ENCODE measurements around the gene ZNF207. TPM values are rescaled to one million over a fixed set of nuclear protein-coding genes. Genes with fewer than 3 reads are reported as not detected.
"Not testable (repeated sequence)": the region's sequence is repeated elsewhere in the genome, so short reads cannot be mapped to it uniquely, and the experiment has no call there.

The ZNF207 gene
- polyA plus RNA-seq (ENCODE audit: insufficient read length in 12 of 12): 100 to 1,000 TPM in 10 of 12 donors, 10 to 100 TPM in 2; 39.6 to 189 (median 131) TPM
- long read RNA-seq, donor 1, full-length matches to known transcripts: 28 of 90 reads
- long read RNA-seq, donor 1, partial matches to known transcripts: 62 of 90 reads
- long read RNA-seq, donor 1, other reads (novel, unspliced or antisense): 0 of 90 reads
- long read RNA-seq, donor 2, full-length matches to known transcripts: 43 of 82 reads
- long read RNA-seq, donor 2, partial matches to known transcripts: 39 of 82 reads
- long read RNA-seq, donor 2, other reads (novel, unspliced or antisense): 0 of 82 reads
- long read RNA-seq, donor 3, full-length matches to known transcripts: 21 of 36 reads
- long read RNA-seq, donor 3, partial matches to known transcripts: 15 of 36 reads
- long read RNA-seq, donor 3, other reads (novel, unspliced or antisense): 0 of 36 reads
- long read RNA-seq, donor 4, full-length matches to known transcripts: 11 of 24 reads
- long read RNA-seq, donor 4, partial matches to known transcripts: 13 of 24 reads
- long read RNA-seq, donor 4, other reads (novel, unspliced or antisense): 0 of 24 reads
- long read RNA-seq, donor 5, full-length matches to known transcripts: 38 of 62 reads
- long read RNA-seq, donor 5, partial matches to known transcripts: 24 of 62 reads
- long read RNA-seq, donor 5, other reads (novel, unspliced or antisense): 0 of 62 reads
- long read RNA-seq, donor 6, full-length matches to known transcripts: 24 of 45 reads
- long read RNA-seq, donor 6, partial matches to known transcripts: 21 of 45 reads
- long read RNA-seq, donor 6, other reads (novel, unspliced or antisense): 0 of 45 reads
- long read RNA-seq, donor 7, full-length matches to known transcripts: 18 of 32 reads
- long read RNA-seq, donor 7, partial matches to known transcripts: 14 of 32 reads
- long read RNA-seq, donor 7, other reads (novel, unspliced or antisense): 0 of 32 reads
- long read RNA-seq, donor 8, full-length matches to known transcripts: 32 of 42 reads
- long read RNA-seq, donor 8, partial matches to known transcripts: 10 of 42 reads
- long read RNA-seq, donor 8, other reads (novel, unspliced or antisense): 0 of 42 reads
- long read RNA-seq, donor 9, full-length matches to known transcripts: 9 of 15 reads
- long read RNA-seq, donor 9, partial matches to known transcripts: 6 of 15 reads
- long read RNA-seq, donor 9, other reads (novel, unspliced or antisense): 0 of 15 reads
- long read RNA-seq, donor 10, full-length matches to known transcripts: 25 of 40 reads
- long read RNA-seq, donor 10, partial matches to known transcripts: 15 of 40 reads
- long read RNA-seq, donor 10, other reads (novel, unspliced or antisense): 0 of 40 reads
- long read RNA-seq, donor 11, full-length matches to known transcripts: 38 of 67 reads
- long read RNA-seq, donor 11, partial matches to known transcripts: 29 of 67 reads
- long read RNA-seq, donor 11, other reads (novel, unspliced or antisense): 0 of 67 reads

DNA sequence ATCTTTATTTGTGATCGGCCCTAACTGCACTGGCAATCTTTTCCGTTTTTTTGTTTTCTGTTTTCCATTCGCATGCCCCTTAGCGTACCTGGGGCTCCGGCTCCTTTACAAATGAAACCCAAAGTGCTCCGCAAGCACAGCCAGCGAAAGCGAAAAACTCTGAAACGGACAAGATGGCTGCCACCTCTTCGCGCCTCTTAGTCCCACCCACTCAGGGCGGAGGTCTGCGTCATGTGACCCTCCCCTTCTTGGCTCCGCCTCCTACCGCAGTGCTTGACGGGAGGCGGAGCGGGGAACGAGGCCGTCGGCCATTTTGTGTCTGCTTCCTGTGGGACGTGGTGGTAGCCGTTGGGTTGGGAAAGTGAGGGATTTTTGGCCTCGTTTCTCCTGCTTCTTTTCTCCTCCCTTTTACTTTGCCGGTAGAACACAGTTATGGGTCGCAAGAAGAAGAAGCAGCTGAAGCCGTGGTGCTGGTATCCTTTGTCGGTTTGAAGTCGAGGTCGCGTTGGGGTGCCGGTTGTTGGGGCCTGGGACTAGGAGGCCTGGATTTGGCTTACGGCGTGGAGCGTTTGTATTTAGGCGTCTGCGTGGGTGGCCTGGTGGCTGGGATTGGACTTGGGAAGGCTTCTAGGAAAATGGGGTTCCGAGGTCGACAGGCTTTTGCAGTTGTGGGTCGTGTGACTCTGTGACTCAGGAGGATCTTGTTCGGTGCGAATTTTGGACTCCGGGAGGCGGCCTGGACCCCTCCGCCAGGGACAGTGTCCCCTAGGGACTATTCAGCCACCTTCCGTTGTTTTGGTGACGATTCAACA is at the start of gene ZNF207:
Gene ZNF207 (plus strand): TSS at position 304 of the 812 bp plus-strand sequence. CDS start 129 bp downstream, at position 433.
- peak; percentile 98 for DNase-seq

DNA sequence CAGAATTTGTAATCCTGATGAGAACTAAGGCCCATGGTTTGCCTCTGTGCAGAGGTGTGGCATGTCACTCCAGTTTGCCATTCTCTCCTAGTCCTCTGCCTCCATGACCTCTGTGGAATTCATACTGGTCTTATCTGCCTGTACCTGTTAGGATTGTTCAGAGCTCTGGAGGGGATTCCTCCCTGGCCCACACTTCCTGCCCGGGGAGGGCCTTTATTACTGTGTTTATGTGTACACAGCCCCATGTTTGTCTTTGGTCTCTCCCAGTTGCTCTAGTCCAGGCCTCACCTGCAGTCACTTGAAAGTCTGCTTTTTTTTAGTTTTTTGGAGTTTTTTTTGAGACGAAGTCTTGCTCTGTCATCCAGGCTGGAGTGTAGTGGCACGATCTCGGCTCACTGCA is 47.9 kb upstream of the ZNF207 start:
- DNase-seq: no peak

DNA sequence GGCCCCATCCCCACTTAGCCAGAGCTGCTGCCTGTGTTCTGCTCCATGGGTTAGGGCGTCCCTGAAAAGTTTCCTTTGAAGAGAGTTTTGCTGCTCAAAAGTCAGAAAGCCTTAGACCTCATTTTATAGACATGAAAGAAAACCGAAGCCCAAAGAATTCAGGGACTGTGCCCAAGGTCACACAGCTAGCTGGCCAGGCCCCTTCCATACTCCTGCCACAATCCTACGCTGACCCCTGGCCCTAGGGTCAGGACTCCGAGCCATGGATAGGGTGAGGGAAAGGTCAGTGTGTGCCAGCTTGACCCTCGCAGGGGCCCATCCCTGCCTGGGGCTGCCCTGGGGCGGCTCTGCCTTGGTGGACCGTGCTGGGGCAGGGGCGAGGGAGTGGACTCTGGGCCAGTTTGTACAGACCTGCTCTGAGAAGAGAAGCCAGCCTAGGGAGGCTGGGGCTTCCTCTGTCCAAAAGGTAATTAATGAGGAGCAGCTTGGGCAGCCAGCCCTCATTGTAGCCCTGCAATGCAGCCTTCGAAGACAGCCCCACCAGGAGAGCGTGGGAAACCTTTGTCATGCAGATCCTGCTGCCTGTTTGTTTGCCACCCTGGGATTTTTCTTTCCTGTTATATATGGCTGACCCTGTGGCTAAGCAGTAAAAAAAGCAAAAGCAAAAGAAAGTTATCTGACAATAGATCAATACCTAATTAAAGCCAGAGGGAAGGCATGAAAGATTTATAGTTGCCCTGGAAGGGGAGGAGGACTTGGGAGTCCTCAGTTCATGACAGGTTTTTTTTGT is 46.9 kb upstream of the ZNF207 start:
- no peak for DNase-seq

DNA sequence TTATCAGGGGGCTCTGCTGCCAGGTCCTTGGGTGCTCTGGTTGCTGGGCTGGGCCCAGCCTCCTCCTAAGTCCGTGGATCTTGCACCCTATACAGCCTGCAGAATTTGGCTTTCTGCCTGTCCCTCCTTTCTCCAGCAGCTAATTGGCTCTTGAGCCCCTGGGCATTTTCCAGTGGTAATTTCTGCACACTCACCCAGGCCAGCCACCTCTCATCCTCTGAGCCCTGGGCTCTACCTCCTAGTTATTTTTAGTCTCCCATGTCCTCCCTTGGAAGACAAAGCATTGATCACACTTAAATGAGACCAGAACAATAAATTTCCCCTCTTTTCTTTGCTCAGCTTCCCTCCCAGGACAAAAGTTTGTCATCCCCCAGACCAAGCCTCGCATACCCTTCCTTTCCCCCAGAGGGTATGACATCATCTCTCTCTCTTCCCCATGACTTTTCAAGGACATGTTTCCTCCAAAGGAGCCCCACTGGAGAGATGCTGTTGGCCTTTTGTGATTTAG is 46.1 kb upstream of the ZNF207 start:
- DNase-seq: no peak

- no peak for DNase-seq
These were observed 44.9 kb upstream of the ZNF207 start for GRCh38 chr17:32305049-32305448.

GRCh38 chr17:32307658-32308057 is 42.3 kb upstream of the ZNF207 start:
- no peak for DNase-seq

DNA sequence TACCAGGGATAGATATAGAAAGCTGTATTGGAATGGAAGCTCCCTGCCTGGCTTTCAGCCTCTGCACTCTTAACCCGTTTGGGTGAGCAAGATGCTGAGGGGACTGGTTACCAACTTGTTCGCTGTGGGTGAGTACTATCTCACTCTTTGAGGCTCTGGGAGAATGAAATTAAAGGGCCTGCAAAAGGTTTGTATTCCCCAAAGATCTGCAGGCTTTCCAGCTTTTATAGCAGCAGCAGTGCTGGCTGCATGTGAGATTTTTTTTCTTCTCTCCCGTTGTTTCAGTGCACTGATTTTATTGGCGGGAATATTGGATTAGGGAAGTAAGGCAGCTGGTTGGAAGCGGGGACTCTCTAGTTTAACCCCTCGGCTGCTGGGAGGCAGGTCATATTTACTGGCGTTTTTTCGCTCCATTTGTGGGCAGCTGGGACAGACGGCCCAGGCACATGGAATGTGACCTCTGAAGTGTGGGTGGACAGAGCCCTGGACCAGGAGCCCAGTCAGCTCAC is 38.9 kb upstream of the ZNF207 start:
- DNase-seq: peak; percentile 61

DNA sequence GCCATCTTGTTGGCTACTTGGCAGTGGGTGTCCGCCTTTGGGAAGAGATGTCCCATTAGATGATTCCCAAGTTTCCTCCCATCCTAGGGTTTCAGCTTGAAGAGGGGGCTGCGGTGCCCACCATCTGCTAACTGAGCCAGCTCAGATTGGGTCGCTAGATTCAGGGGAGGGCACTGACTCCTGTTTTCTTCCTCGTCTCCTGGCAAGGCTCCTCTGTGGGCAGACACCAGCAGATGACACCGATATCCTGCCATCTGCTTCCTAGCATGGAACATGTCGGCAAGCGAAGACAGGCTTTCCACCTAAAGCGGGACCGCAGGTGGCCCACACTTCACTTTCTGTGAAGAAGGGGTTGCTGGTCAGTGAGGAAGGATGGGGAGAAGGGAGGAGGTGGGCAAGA is 35.3 kb upstream of the ZNF207 start:
- no peak for DNase-seq

DNA sequence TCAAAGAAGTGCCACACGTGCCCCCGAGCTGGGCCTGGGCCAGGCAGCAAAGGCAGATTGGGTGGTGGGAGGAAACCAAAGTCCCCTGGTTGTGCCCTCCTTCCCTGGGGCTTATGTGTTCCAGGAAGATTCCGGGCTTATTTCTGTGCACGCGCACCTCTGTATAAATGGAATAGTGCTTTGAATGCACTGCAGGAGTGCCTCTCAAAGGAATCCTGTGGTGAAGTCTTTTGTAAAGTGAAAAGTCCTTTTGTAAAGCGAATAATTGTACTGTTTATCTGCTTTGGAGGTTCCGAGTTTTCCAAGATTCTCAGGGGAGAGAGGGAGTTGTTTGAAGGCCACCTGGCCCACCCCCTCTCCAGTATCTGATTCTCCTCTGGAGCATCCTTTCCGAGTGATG is 34.8 kb upstream of the ZNF207 start:
- no peak for DNase-seq

- not testable (repeated sequence) for DNase-seq
These were observed 33.3 kb upstream of the ZNF207 start for GRCh38 chr17:32316653-32317052.

DNA sequence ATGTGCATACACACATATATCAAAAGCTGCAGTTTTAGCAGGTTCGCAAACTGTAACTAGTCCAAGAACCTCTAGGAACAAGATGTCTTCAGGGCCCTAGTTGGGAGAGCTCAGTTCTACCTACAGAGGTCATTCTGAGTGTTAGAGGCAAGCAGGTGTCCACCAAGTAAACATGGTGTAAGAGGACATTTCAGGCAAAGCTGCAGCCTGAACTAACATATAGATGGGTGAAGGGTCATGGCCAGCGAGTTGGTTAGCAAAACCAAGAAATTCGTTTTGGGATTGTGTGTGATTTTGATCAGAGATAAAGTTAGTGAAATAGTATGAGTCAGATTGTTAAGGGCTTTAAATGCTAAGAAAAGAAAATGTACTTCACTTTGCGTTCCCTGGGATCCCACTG is 32.6 kb upstream of the ZNF207 start:
- no peak for DNase-seq

- DNase-seq: no peak
These were observed 31.9 kb upstream of the ZNF207 start for GRCh38 chr17:32318071-32318470.

DNA sequence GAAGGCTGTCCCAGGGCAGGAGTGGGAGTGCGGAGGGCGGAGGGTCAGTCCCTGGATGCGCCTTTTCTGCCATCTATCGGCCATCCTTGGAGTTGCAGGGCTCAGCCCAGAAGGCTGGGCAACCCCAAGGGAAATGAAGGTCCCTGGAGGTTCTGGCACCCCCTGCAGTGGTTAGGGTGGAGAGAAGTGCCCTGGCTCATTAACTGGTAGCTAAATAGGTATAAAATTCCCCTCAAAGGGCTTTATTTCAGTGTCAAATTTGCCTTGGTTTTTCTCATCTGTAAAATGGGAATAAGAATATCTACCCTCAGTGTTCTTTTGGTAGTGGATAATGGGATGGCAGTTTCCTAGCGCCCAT is 30.4 kb upstream of the ZNF207 start:
- peak; percentile 60 for DNase-seq

DNA sequence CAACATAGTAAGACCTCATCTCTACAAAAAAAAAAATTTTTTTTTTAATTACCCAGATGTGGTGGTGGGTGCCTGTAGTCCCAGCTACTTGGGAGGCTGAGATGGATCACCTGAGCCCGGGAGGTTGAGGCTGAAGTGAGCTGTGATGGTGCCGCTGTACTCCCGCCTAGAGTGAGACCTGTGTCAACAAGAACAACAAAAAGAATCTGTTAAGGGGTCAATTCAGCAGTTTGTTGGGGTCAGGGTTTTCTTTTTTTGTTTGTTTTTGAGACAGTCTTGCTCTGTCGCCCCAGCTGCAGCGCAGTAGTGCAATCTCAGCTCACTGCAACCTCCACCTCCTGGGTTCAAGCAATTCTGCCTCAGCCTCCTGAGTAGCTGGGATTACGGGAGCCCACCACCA is 29.9 kb upstream of the ZNF207 start:
- not testable (repeated sequence) for DNase-seq

DNA sequence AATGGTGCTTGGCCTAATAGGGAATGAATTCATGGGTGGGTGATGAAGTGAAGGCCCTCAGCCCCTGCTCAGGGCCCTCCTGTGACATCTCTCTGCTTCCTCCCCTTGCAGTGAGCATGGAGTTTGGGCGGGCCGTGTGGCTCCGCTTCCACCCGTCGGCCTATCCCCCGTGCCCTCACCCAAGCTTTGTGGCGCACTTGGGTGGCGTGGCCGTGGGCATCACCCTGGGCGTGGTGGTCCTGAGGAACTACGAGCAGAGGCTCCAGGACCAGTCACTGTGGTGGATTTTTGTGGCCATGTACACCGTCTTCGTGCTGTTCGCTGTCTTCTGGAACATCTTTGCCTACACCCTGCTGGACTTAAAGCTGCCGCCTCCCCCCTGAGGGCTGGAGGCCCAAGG is 29.1 kb upstream of the ZNF207 start:
- no peak for DNase-seq

DNA sequence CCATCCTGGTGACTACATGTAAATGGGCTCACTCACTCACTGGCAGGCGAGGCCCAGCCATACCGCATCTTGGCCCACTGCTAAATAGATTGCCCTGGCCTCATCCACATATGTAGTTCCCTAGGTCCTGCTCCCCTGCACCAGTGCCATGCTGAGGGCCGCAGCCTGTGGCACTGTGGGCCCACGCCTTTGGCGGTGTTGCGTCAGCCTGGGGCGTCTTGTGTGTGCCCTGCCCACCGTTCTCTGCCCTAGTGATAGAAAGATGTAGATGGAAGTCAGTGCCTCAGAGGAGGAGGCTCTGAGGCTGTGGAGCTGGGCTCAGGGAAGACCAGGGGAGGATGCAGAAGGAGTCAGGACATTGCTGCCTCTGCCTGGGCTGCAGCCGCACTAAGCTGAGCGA is 26.9 kb upstream of the ZNF207 start:
- no peak for DNase-seq

DNA sequence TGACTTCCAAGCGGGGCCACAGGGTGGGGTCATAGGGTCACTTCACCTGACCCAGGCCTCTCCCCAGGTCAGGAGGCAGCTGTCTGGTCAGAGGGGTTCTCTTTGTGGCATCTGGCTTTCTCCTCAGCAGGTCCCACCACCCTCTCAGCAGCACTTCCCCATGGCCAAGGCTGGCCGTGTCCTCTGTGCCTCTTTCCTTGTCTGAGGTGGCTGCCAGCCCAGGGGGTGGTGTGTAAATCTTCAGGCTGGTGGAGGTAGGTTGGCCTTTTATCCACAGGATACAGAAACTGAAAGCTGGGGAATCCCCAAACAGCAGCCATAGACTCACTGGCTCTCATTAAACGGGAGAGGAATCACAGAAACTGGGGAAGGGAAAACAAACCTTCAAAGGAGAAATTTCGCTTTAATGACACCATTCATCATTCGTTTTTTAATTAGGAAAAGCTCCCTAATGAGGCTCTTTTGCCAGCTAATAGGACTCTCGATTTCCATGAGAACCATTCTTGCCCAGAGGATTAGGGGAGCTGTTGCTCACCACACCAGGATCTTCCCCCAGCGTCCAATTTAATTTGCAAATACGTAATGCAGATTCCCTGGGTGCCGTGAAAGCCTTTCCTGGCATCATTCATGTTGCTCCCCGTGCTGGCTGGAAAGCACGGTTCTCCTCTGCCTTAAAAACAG is 26.0 kb upstream of the ZNF207 start:
- DNase-seq: no peak

DNA sequence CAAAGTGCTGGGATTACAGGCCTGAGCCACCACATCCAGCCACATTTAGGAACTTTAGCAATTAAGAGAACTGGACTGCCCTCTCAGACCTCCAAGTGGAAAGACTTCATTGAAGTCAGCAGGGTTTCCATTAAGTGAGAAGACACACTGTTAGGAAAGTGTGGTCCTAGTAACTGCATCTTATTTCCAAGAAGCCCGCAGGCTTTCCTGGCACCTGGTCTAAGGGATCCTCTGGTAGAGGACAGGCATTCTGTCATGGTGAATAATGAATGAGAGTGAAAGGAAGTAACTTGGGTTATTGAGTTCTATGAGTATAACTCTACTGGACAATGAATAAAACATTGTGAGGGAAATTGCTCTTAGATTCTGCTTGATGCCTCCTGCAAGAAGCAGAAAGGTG is 22.0 kb upstream of the ZNF207 start:
- DNase-seq: no peak

DNA sequence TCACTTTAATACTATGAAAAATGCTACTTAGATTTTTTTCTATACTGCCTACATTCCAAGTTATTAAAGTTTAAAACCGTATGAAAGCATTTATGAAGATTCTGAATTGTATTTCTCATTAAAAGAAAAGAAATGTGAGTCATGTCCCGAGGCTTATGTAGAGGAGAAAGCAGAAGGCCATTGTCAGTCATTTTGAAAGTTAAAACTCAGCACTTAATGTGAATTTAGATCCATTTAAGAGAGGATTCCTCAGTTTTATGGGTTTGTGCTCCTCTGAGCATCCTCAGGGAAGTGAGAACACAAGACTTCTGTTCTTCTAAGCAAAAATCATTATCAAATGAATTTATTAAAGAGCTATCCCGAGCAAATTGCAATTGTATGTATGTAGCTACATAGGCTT is 19.8 kb upstream of the ZNF207 start:
- no peak for DNase-seq

All from muscle of arm (tissue), 14 donors.